Loucy (cell line): Measurements from ENCODE around the gene FXR1.

ENCODE experiments used
- H2AFZ ChIP-seq: fragments of 200-600 bp; sonication (generic); 2 replicates; pipeline ENCODE4 v1.6.0; 2016; ENCODE audit warnings: antibody characterized with exemption, mild to moderate bottlenecking, low read length, moderate library complexity
- H3F3A ChIP-seq: fragments of 200-600 bp; 2 replicates; pipeline ENCODE4 v1.6.0; 2016; ENCODE audit warnings: antibody characterized with exemption, low read depth, mild to moderate bottlenecking
- H3K27me3 ChIP-seq: fragments of 200-600 bp; sonication (generic); 2 replicates; pipeline ENCODE4 v1.6.1; 2014; ENCODE audit warnings: low read length, mild to moderate bottlenecking; ENCODE audit not compliant: insufficient read depth, poor library complexity, severe bottlenecking
- H3K36me3 ChIP-seq: fragments of 200-600 bp; sonication (generic); 2 replicates; pipeline ENCODE4 v1.6.1; 2016; ENCODE audit warnings: low read length; ENCODE audit not compliant: insufficient read depth
- H3K4me1 ChIP-seq: fragments of 200-600 bp; sonication (generic); 2 replicates; pipeline ENCODE4 v1.5.1; 2014; ENCODE audit warnings: low read length, mild to moderate bottlenecking; ENCODE audit not compliant: insufficient read depth, poor library complexity, severe bottlenecking
- H3K4me2 ChIP-seq: fragments of 200-600 bp; sonication (generic); 2 replicates; pipeline ENCODE4 v1.6.0; 2014; ENCODE audit warnings: antibody characterized with exemption, low read length, low read depth, mild to moderate bottlenecking; ENCODE audit not compliant: poor library complexity, severe bottlenecking
- H3K4me3 ChIP-seq: fragments of 200-600 bp; sonication (generic); 2 replicates; pipeline ENCODE4 v1.5.1; 2014; ENCODE audit warnings: low read length, mild to moderate bottlenecking, mixed read lengths; ENCODE audit not compliant: poor library complexity, severe bottlenecking
- H3K79me2 ChIP-seq: fragments of 200-600 bp; sonication (generic); 2 replicates; pipeline ENCODE4 v1.6.1; 2014; ENCODE audit warnings: low read length; ENCODE audit not compliant: insufficient read depth
- H3K9ac ChIP-seq: fragments of 200-600 bp; sonication (generic); 2 replicates; pipeline ENCODE4 v1.6.0; 2014; ENCODE audit warnings: mild to moderate bottlenecking, low read depth, low read length, moderate library complexity; ENCODE audit not compliant: poor library complexity, severe bottlenecking
- H3K9me2 ChIP-seq: fragments of 200-600 bp; sonication (generic); replicated peaks from 2 replicates; pipeline ENCODE4 v1.6.1; 2016; ENCODE audit warnings: low read depth, low read length, mixed read lengths
- H3K9me3 ChIP-seq: fragments of 200-600 bp; sonication (generic); 2 replicates; pipeline ENCODE4 v1.6.1; 2014; ENCODE audit warnings: mild to moderate bottlenecking, antibody characterized with exemption, low read length, low read depth; ENCODE audit not compliant: insufficient read depth
- H4K20me1 ChIP-seq: fragments of 200-600 bp; sonication (generic); 2 replicates; pipeline ENCODE4 v1.6.0; 2014; ENCODE audit warnings: antibody characterized with exemption, low read length, mild to moderate bottlenecking; ENCODE audit not compliant: insufficient read depth, poor library complexity, severe bottlenecking
- CTCF ChIP-seq: fragments of 200-600 bp; sonication (generic); conservative IDR thresholded peaks from 2 replicates; pipeline ENCODE4 v1.5.1; 2014; ENCODE audit warnings: mild to moderate bottlenecking, antibody characterized with exemption, low read length
- EZH2phosphoT487 ChIP-seq: fragments of 200-600 bp; IDR thresholded peaks from 2 replicates; pipeline ENCODE4 v1.6.1; 2018; ENCODE audit warnings: antibody characterized with exemption, mild to moderate bottlenecking, moderate library complexity, borderline replicate concordance

The FXR1 gene

GRCh38 chr3:180918542-180918941, 6.1 kb downstream of the FXR1 start:
- peaks cover 67% of the 10 kb centered on the region for H3K4me1 ChIP-seq
- peaks cover 99% of the 10 kb centered on the region for H4K20me1 ChIP-seq
- no peaks in the 10 kb centered on the region for H3K9me3 ChIP-seq
- H3K9me2 ChIP-seq = no peaks in the 10 kb centered on the region
- no peak overlapping the region for H2AFZ ChIP-seq
- no peaks in the 10 kb centered on the region; the same call in 1 of the 2 replicates for H3K36me3 ChIP-seq
- H3K27me3 ChIP-seq = no peaks in the 10 kb centered on the region
- peaks cover 100% of the 10 kb centered on the region for H3K79me2 ChIP-seq
- no peak for TF ChIP-seq CTCF
- TF ChIP-seq EZH2phosphoT487 = no peak
- no peaks in the 10 kb centered on the region for H3F3A ChIP-seq
- H3K4me3 ChIP-seq = peak overlapping the region; percentile 40
- H3K9ac ChIP-seq = no peak overlapping the region
- peak overlapping the region; percentile 98 for H3K4me2 ChIP-seq

GRCh38 chr3:180922242-180922641, 9.8 kb downstream of the FXR1 start:
- Histone ChIP-seq H3K4me2 (peak overlapping the region; percentile 57), H4K20me1 (peaks cover 98% of the 10 kb centered on the region), H2AFZ (no peak overlapping the region)

GRCh38 chr3:180923561-180923960, 11.1 kb downstream of the FXR1 start:
- Histone ChIP-seq H3K4me1 (peaks cover 37% of the 10 kb centered on the region), H3K27me3 (no peaks in the 10 kb centered on the region), H3K9me2 (no peaks in the 10 kb centered on the region), H3K9ac (no peak overlapping the region), H4K20me1 (peaks cover 98% of the 10 kb centered on the region), H3K36me3 (no peaks in the 10 kb centered on the region), H3K79me2 (peaks cover 99% of the 10 kb centered on the region), H3F3A (no peaks in the 10 kb centered on the region), H2AFZ (no peak overlapping the region), H3K4me3 (no peak overlapping the region), H3K4me2 (peak overlapping the region; percentile 57), H3K9me3 (no peaks in the 10 kb centered on the region)
- no peak for TF ChIP-seq EZH2phosphoT487
- no peak for TF ChIP-seq CTCF

More at GRCh38 chr3:180922242-180922641, 9.8 kb downstream of the FXR1 start:
- Histone ChIP-seq H3K4me3 (no peak overlapping the region), H3F3A (no peaks in the 10 kb centered on the region), H3K79me2 (peaks cover 99% of the 10 kb centered on the region), H3K27me3 (no peaks in the 10 kb centered on the region), H3K9me3 (no peaks in the 10 kb centered on the region), H3K9ac (no peak overlapping the region), H3K9me2 (no peaks in the 10 kb centered on the region), H3K4me1 (peaks cover 43% of the 10 kb centered on the region), H3K36me3 (no peaks in the 10 kb centered on the region)
- TF ChIP-seq CTCF (no peak), EZH2phosphoT487 (no peak)
